Measurements from ENCODE around the gene ARHGEF37.

The ARHGEF37 gene

GRCh38 chr5:149603920-149604319, 22.6 kb downstream of the ARHGEF37 start:
- no peak for ATAC-seq
- Mint-ChIP-seq H3K4me3 (no peak overlapping the region), H3K36me3 (no peaks in the 10 kb centered on the region), H3K27me3 (no peaks in the 10 kb centered on the region), H3K27ac (peak overlapping the region; percentile 9), H3K9me3 (no peaks in the 10 kb centered on the region), H3K4me1 (peaks cover 21% of the 10 kb centered on the region)

GRCh38 chr5:149604321-149604720, 23.0 kb downstream of the ARHGEF37 start:
- Mint-ChIP-seq H3K36me3 (no peaks in the 10 kb centered on the region), H3K4me3 (no peak overlapping the region), H3K27ac (peak overlapping the region; percentile 9), H3K27me3 (no peaks in the 10 kb centered on the region), H3K4me1 (peaks cover 21% of the 10 kb centered on the region), H3K9me3 (no peaks in the 10 kb centered on the region)
- ATAC-seq = no peak

GRCh38 chr5:149605354-149605997, 24.2 kb downstream of the ARHGEF37 start:
- Mint-ChIP-seq H3K4me1 (peaks cover 21% of the 10 kb centered on the region), H3K9me3 (no peaks in the 10 kb centered on the region), H3K27ac (peak overlapping the region; percentile 76), H3K36me3 (no peaks in the 10 kb centered on the region), H3K27me3 (no peaks in the 10 kb centered on the region), H3K4me3 (no peak overlapping the region)
- ATAC-seq = no peak

- Mint-ChIP-seq H3K9me3 (no peaks in the 10 kb centered on the region), H3K27me3 (no peaks in the 10 kb centered on the region), H3K4me1 (peaks cover 21% of the 10 kb centered on the region), H3K27ac (peak overlapping the region; percentile 76), H3K4me3 (peak overlapping the region; percentile 58), H3K36me3 (no peaks in the 10 kb centered on the region)
- ATAC-seq = peak; percentile 92
These were observed 24.9 kb downstream of the ARHGEF37 start for GRCh38 chr5:149605998-149606724.

- Mint-ChIP-seq H3K27me3 (no peaks in the 10 kb centered on the region), H3K4me3 (no peak overlapping the region), H3K9me3 (no peaks in the 10 kb centered on the region), H3K4me1 (peaks cover 21% of the 10 kb centered on the region), H3K36me3 (no peaks in the 10 kb centered on the region), H3K27ac (no peak overlapping the region)
- no peak for ATAC-seq
These were observed 27.7 kb downstream of the ARHGEF37 start for GRCh38 chr5:149608936-149609545.

- Mint-ChIP-seq H3K27ac (no peak overlapping the region), H3K4me3 (no peak overlapping the region), H3K9me3 (no peaks in the 10 kb centered on the region), H3K4me1 (peaks cover 21% of the 10 kb centered on the region), H3K27me3 (no peaks in the 10 kb centered on the region), H3K36me3 (no peaks in the 10 kb centered on the region)
- no peak for ATAC-seq
These were observed 28.4 kb downstream of the ARHGEF37 start for GRCh38 chr5:149609640-149610219.

GRCh38 chr5:149610589-149611255, 29.4 kb downstream of the ARHGEF37 start:
- Mint-ChIP-seq H3K27ac (no peak overlapping the region), H3K9me3 (no peaks in the 10 kb centered on the region), H3K4me3 (no peak overlapping the region), H3K4me1 (peaks cover 21% of the 10 kb centered on the region), H3K36me3 (no peaks in the 10 kb centered on the region), H3K27me3 (no peaks in the 10 kb centered on the region)
- no peak for ATAC-seq

- no peaks in the 10 kb centered on the region for H3K36me3 Mint-ChIP-seq
- H3K27me3 Mint-ChIP-seq = no peaks in the 10 kb centered on the region
- ATAC-seq = no peak
- no peak overlapping the region for H3K27ac Mint-ChIP-seq
- no peak overlapping the region for H3K4me3 Mint-ChIP-seq
- H3K4me1 Mint-ChIP-seq = peaks cover 21% of the 10 kb centered on the region
- no peaks in the 10 kb centered on the region for H3K9me3 Mint-ChIP-seq
These were observed 30.0 kb downstream of the ARHGEF37 start for GRCh38 chr5:149611326-149611725.

GRCh38 chr5:149614034-149614907, 33.0 kb downstream of the ARHGEF37 start:
- no peak for ATAC-seq
- no peak overlapping the region for H3K4me3 Mint-ChIP-seq

GRCh38 chr5:149615976-149616375, 34.7 kb downstream of the ARHGEF37 start:
- Mint-ChIP-seq H3K36me3 (no peaks in the 10 kb centered on the region), H3K4me1 (peaks cover 38% of the 10 kb centered on the region), H3K9me3 (no peaks in the 10 kb centered on the region), H3K4me3 (no peak overlapping the region), H3K27me3 (no peaks in the 10 kb centered on the region), H3K27ac (peak overlapping the region; percentile 93)
- no peak for ATAC-seq

More at GRCh38 chr5:149614034-149614907, 33.0 kb downstream of the ARHGEF37 start:
- Mint-ChIP-seq H3K27ac (no peak overlapping the region), H3K4me1 (peaks cover 37% of the 10 kb centered on the region), H3K27me3 (no peaks in the 10 kb centered on the region), H3K9me3 (no peaks in the 10 kb centered on the region), H3K36me3 (no peaks in the 10 kb centered on the region)

- peak; percentile 77 for ATAC-seq
- Mint-ChIP-seq H3K4me3 (no peak overlapping the region), H3K9me3 (no peaks in the 10 kb centered on the region), H3K4me1 (peaks cover 38% of the 10 kb centered on the region), H3K36me3 (no peaks in the 10 kb centered on the region), H3K27ac (peak overlapping the region; percentile 93), H3K27me3 (no peaks in the 10 kb centered on the region)
These were observed 35.5 kb downstream of the ARHGEF37 start for GRCh38 chr5:149616727-149617285.

GRCh38 chr5:149617760-149618306, 36.5 kb downstream of the ARHGEF37 start:
- ATAC-seq = peak; percentile 85
- Mint-ChIP-seq H3K9me3 (no peaks in the 10 kb centered on the region), H3K36me3 (no peaks in the 10 kb centered on the region), H3K27me3 (no peaks in the 10 kb centered on the region), H3K4me1 (peaks cover 38% of the 10 kb centered on the region), H3K27ac (peak overlapping the region; percentile 93), H3K4me3 (peak overlapping the region; percentile 69)

GRCh38 chr5:149618581-149619248, 37.4 kb downstream of the ARHGEF37 start:
- Mint-ChIP-seq H3K9me3 (no peaks in the 10 kb centered on the region), H3K4me1 (peaks cover 38% of the 10 kb centered on the region), H3K27ac (peak overlapping the region; percentile 93), H3K4me3 (peak overlapping the region; percentile 33), H3K36me3 (no peaks in the 10 kb centered on the region), H3K27me3 (no peaks in the 10 kb centered on the region)
- peak; percentile 70 for ATAC-seq

Measured in stimulated activated memory B cell treated with anti-CD40 and anti-IgM and Interleukin-4, amounts not matched to agents 10 μg/mL and 1 μg/mL and 100 μg/mL, for 72 hours (primary cell).